ENCODE measurements around the gene ATP8A2.

The ATP8A2 gene

GRCh38 chr13:25371875-25372283 is at the start of gene ATP8A2:
Gene ATP8A2 (plus strand): TSS chr13:25371974. CDS start chr13:25372213, 239 bp downstream.
- ChIA-PET CTCF (no interaction called here), POLR2A (interaction anchor here (0.6 kb wide), 1 partner anchor 907 kb away, joined by 5 read pairs; no protein-coding TSS in a partner anchor)
- peak; percentile 23 for DNase-seq (ENCODE audit: extremely low spot score)
- no peak for TF ChIP-seq CTCF (IDR thresholded peaks at IDR 0.05; ENCODE audit: control extremely low read depth, extremely low read depth, low read depth, missing control alignments)

- POLR2A ChIA-PET: interaction anchor here (0.6 to 0.7 kb wide), 2 partner anchors 10 to 1715 kb away, joined by 3 to 5 read pairs; no protein-coding TSS in a partner anchor
- no peak for TF ChIP-seq CTCF (IDR thresholded peaks at IDR 0.05; ENCODE audit: control extremely low read depth, extremely low read depth, low read depth, missing control alignments)
- CTCF ChIA-PET: interaction anchor here (1.4 kb wide), 1 partner anchor 9 kb away, joined by 3 read pairs; no protein-coding TSS in a partner anchor
- DNase-seq (ENCODE audit: extremely low spot score): no peak
Measured at GRCh38 chr13:25324100-25324499, 47.7 kb upstream of the ATP8A2 start.

GRCh38 chr13:25329706-25330105 is 42.1 kb upstream of the ATP8A2 start:
- POLR2A ChIA-PET: no interaction called here

GRCh38 chr13:25330541-25330940 is 41.2 kb upstream of the ATP8A2 start:
- ChIA-PET POLR2A (no interaction called here), CTCF (no interaction called here)
- no peak for TF ChIP-seq CTCF (IDR thresholded peaks at IDR 0.05; ENCODE audit: control extremely low read depth, extremely low read depth, low read depth, missing control alignments)
- DNase-seq (ENCODE audit: extremely low spot score): no peak

More at GRCh38 chr13:25329706-25330105, 42.1 kb upstream of the ATP8A2 start:
- CTCF ChIA-PET: interaction anchor here (1.0 kb wide), 1 partner anchor 11 kb away, joined by 3 read pairs; no protein-coding TSS in a partner anchor
- DNase-seq (ENCODE audit: extremely low spot score): no peak
- no peak for TF ChIP-seq CTCF (IDR thresholded peaks at IDR 0.05; ENCODE audit: control extremely low read depth, extremely low read depth, low read depth, missing control alignments)

GRCh38 chr13:25335856-25336255 is 35.9 kb upstream of the ATP8A2 start:
- ChIA-PET CTCF (interaction anchor here (1.4 kb wide), 1 partner anchor 14 kb away, joined by 3 read pairs; no protein-coding TSS in a partner anchor), POLR2A (no interaction called here)
- DNase-seq (ENCODE audit: extremely low spot score): no peak
- no peak for TF ChIP-seq CTCF (IDR thresholded peaks at IDR 0.05; ENCODE audit: control extremely low read depth, extremely low read depth, low read depth, missing control alignments)

- TF ChIP-seq CTCF (IDR thresholded peaks at IDR 0.05; ENCODE audit: control extremely low read depth, extremely low read depth, low read depth, missing control alignments): no peak
- no peak for DNase-seq (ENCODE audit: extremely low spot score)
- ChIA-PET POLR2A (no interaction called here), CTCF (interaction anchor here (0.8 to 1.4 kb wide), 4 partner anchors 8 to 1353 kb away, joined by 3 read pairs; no protein-coding TSS in a partner anchor)
Measured at GRCh38 chr13:25345576-25345975, 26.2 kb upstream of the ATP8A2 start.
